Trophoblast cell (in vitro differentiated cells and primary cell): Measurements from ENCODE around the gene TMEM53.

Source experiments
- DNase-seq, 2 donors: peaks; one replicate each; pipeline ENCODE4 v3.0.0-alpha.2; 2016
- H2AFZ ChIP-seq: 2 replicates; pipeline ENCODE4 v1.6.1; 2013; ENCODE audit warnings: low read length, moderate library complexity, mild to moderate bottlenecking; ENCODE audit not compliant: insufficient read depth, poor library complexity
- H2AK5ac ChIP-seq: 2 replicates; pipeline ENCODE4 v1.6.1; 2013; ENCODE audit warnings: mild to moderate bottlenecking, low read length
- H2BK120ac ChIP-seq: 2 replicates; pipeline ENCODE4 v1.6.1; 2013; ENCODE audit warnings: low read length, mild to moderate bottlenecking, moderate library complexity; ENCODE audit not compliant: insufficient read depth, poor library complexity
- H2BK12ac ChIP-seq: 2 replicates; pipeline ENCODE4 v1.6.1; 2013; ENCODE audit warnings: mild to moderate bottlenecking, low read length, moderate library complexity
- H2BK5ac ChIP-seq: 2 replicates; pipeline ENCODE4 v1.6.1; 2013; ENCODE audit warnings: low read length, low read depth, moderate library complexity, mild to moderate bottlenecking; ENCODE audit not compliant: poor library complexity
- H3K14ac ChIP-seq: 2 replicates; pipeline ENCODE4 v1.6.1; 2013; ENCODE audit warnings: mild to moderate bottlenecking, low read length
- H3K18ac ChIP-seq: 2 replicates; pipeline ENCODE4 v1.6.1; 2013; ENCODE audit warnings: mild to moderate bottlenecking, low read length
- H3K23ac ChIP-seq: 2 replicates; pipeline ENCODE4 v1.6.1; 2013; ENCODE audit warnings: low read length
- H3K27ac ChIP-seq: 2 replicates; pipeline ENCODE4 v1.5.1; 2013; ENCODE audit warnings: low read depth, mild to moderate bottlenecking, inconsistent platforms, low read length, moderate library complexity
- H3K27me3 ChIP-seq: 2 replicates; pipeline ENCODE4 v1.6.1; 2013; ENCODE audit warnings: inconsistent platforms, mild to moderate bottlenecking, low read length, moderate library complexity; ENCODE audit not compliant: insufficient read depth
- H3K36me3 ChIP-seq, 2 experiments: 1 replicate in 1 of 2; 2 replicates in 1 of 2; pipeline ENCODE4 v1.6.1; 2013; ENCODE audit warnings: low read length in 2 of 2, mild to moderate bottlenecking in 2 of 2, moderate library complexity in 1 of 2; ENCODE audit not compliant: insufficient read depth in 2 of 2, control insufficient read depth in 1 of 2
- H3K4ac ChIP-seq: 2 replicates; pipeline ENCODE4 v1.6.1; 2013; ENCODE audit warnings: low read depth, mild to moderate bottlenecking, low read length, moderate library complexity
- H3K4me1 ChIP-seq, 2 experiments: 1 replicate in 1 of 2; 2 replicates in 1 of 2; pipeline ENCODE4 v1.6.1; 2013; ENCODE audit warnings: low read length in 2 of 2, mild to moderate bottlenecking in 2 of 2, moderate library complexity in 1 of 2; ENCODE audit not compliant: insufficient read depth in 2 of 2, control insufficient read depth in 1 of 2
- H3K4me2 ChIP-seq: 2 replicates; pipeline ENCODE4 v1.6.1; 2013; ENCODE audit warnings: inconsistent platforms, mild to moderate bottlenecking, low read length, moderate library complexity
- H3K4me3 ChIP-seq: 2 replicates; pipeline ENCODE4 v1.5.1; 2013; ENCODE audit warnings: mild to moderate bottlenecking, low read depth, low read length, inconsistent platforms
- H3K79me1 ChIP-seq: one replicate; pipeline ENCODE4 v1.6.1; 2013; ENCODE audit warnings: low read length
- H3K79me2 ChIP-seq: 2 replicates; pipeline ENCODE4 v1.6.1; 2013; ENCODE audit warnings: low read length, mild to moderate bottlenecking; ENCODE audit not compliant: control insufficient read depth, insufficient read depth, poor library complexity
- H3K9ac ChIP-seq: 2 replicates; pipeline ENCODE4 v1.6.1; 2013; ENCODE audit warnings: mild to moderate bottlenecking, low read length
- H3K9me3 ChIP-seq: 2 replicates; pipeline ENCODE4 v1.6.1; 2013; ENCODE audit warnings: low read depth, mild to moderate bottlenecking, control low read depth, inconsistent platforms, low read length; ENCODE audit not compliant: insufficient read depth
- H4K12ac ChIP-seq: 2 replicates; pipeline ENCODE4 v1.6.1; 2013; ENCODE audit warnings: low read depth, mild to moderate bottlenecking, low read length, moderate library complexity
- H4K8ac ChIP-seq: 2 replicates; pipeline ENCODE4 v1.6.1; 2013; ENCODE audit warnings: low read depth, mild to moderate bottlenecking, low read length, moderate library complexity
- H4K91ac ChIP-seq: one replicate; pipeline ENCODE4 v1.6.1; 2013; ENCODE audit warnings: low read depth, mild to moderate bottlenecking, low read length, moderate library complexity
- WGBS: extraction: QIAGEN DNeasy Blood & Tissue Kit; methylation state at CpG from one replicate; pipeline ENCODE4 v1.1.7; 2013; ENCODE audit warnings: missing lambda C conversion rate; ENCODE audit not compliant: insufficient read length, insufficient coverage; ENCODE audit errors: extremely low coverage; 5-methylcytosine and 5-hydroxymethylcytosine counted together

The TMEM53 gene

DNA sequence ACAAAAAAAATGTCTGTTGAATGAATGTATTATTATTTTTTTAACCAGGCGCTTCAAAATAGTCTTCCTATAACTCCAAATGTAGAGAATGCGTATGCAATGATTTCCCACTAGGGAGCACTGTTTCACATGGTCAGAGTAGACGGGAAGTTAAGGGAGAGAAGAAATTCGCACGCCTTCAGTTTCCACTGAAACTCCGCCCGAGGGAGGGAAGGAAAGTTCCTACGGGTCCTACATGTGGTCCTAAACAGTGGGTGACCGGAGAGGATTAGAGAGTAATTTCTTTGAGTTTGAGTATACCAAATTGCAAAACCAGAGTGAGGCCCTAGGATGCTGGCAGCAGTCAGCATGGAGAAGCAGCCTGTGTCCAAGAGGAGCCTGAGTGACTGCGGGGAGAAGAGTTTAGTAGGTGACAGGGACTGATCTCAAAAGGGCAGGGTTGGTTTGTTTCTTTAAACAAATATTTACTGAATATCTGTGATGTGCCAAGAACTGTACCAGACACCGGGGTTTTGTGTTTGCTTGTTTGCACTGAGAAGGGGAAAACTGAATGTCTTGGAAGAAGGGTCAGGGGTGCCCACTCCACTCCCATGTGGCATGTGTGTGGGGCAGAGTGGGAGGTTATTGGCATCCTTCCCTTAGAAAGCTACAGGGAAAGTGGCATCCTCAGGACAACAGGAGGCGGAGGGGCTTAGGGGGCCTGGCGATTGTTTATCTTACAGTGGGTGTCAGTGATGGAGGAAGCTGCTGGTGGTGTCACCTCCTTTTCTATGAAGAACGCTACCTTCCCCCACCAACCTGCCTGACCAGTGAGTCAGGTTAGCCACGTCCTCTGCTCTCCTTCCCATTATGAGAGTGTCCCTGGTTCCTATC is 33.9 kb upstream of the TMEM53 start:
- H3K79me1 ChIP-seq, result no peaks in the 10 kb centered on the region
- H2AFZ ChIP-seq, result no peak overlapping the region
- no peak overlapping the region for H3K4me3 ChIP-seq
- no peak overlapping the region for H3K18ac ChIP-seq
- no peak overlapping the region for H4K8ac ChIP-seq
- no peak overlapping the region for H3K4ac ChIP-seq
- DNase-seq, result peak; percentile 70 to 93
- no peaks in the 10 kb centered on the region for H3K9me3 ChIP-seq
- H3K27ac ChIP-seq, result no peak overlapping the region
- H3K14ac ChIP-seq, result no peak overlapping the region
- H3K27me3 ChIP-seq, result no peaks in the 10 kb centered on the region
- no peaks in the 10 kb centered on the region for H3K36me3 ChIP-seq
- H3K23ac ChIP-seq, result no peak overlapping the region
- H3K9ac ChIP-seq, result no peak overlapping the region
- no peak overlapping the region for H2AK5ac ChIP-seq
- H3K4me2 ChIP-seq, result no peak overlapping the region
- H2BK120ac ChIP-seq, result no peak overlapping the region
- no peak overlapping the region for H2BK12ac ChIP-seq
- H3K79me2 ChIP-seq, result no peaks in the 10 kb centered on the region
- H3K4me1 ChIP-seq, result peaks cover 2 to 4% of the 10 kb centered on the region in 2 experiments
- no CpG with 5 or more reads among the region's 15 CpGs for WGBS
- H4K12ac ChIP-seq, result no peak overlapping the region
- no peak overlapping the region for H4K91ac ChIP-seq
- H2BK5ac ChIP-seq, result no peak overlapping the region

- H3K14ac ChIP-seq, result no peak overlapping the region
- peaks cover 2 to 4% of the 10 kb centered on the region in 2 experiments for H3K4me1 ChIP-seq
- no peak overlapping the region for H3K9ac ChIP-seq
- no peak overlapping the region for H2BK12ac ChIP-seq
- no peak overlapping the region for H2AK5ac ChIP-seq
- no peak overlapping the region for H3K18ac ChIP-seq
- no peak overlapping the region for H4K12ac ChIP-seq
- no peak overlapping the region for H2AFZ ChIP-seq
- no peaks in the 10 kb centered on the region for H3K79me2 ChIP-seq
- H3K27me3 ChIP-seq, result no peaks in the 10 kb centered on the region
- H3K23ac ChIP-seq, result no peak overlapping the region
- H3K4ac ChIP-seq, result no peak overlapping the region
- H2BK120ac ChIP-seq, result no peak overlapping the region
- no peak overlapping the region for H4K91ac ChIP-seq
- no peaks in the 10 kb centered on the region for H3K9me3 ChIP-seq
- no peak overlapping the region for H3K4me3 ChIP-seq
- H3K36me3 ChIP-seq, result no peaks in the 10 kb centered on the region
- no peaks in the 10 kb centered on the region for H3K79me1 ChIP-seq
- H3K27ac ChIP-seq, result no peak overlapping the region
- H2BK5ac ChIP-seq, result no peak overlapping the region
- no peak overlapping the region for H3K4me2 ChIP-seq
- DNase-seq, result peak; percentile 63 to 74
- WGBS, result no CpG with 5 or more reads among the region's 6 CpGs
- H4K8ac ChIP-seq, result no peak overlapping the region
Measured at GRCh38 chr1:44707112-44707881, 33.0 kb upstream of the TMEM53 start.

GRCh38 chr1:44705938-44706337 is 31.7 kb upstream of the TMEM53 start:
- no peak for DNase-seq
- no peak overlapping the region for H4K91ac ChIP-seq
- no peak overlapping the region for H3K9ac ChIP-seq
- no peaks in the 10 kb centered on the region for H3K9me3 ChIP-seq
- H3K4me2 ChIP-seq, result no peak overlapping the region
- no peak overlapping the region for H3K4ac ChIP-seq
- no peak overlapping the region for H2AK5ac ChIP-seq
- no peak overlapping the region for H3K23ac ChIP-seq
- H4K12ac ChIP-seq, result no peak overlapping the region
- H2BK12ac ChIP-seq, result no peak overlapping the region
- H4K8ac ChIP-seq, result no peak overlapping the region
- no peak overlapping the region for H3K4me3 ChIP-seq
- H3K4me1 ChIP-seq, result peaks cover 2 to 4% of the 10 kb centered on the region in 2 experiments
- H2BK5ac ChIP-seq, result no peak overlapping the region
- no peaks in the 10 kb centered on the region for H3K79me2 ChIP-seq
- no peak overlapping the region for H3K27ac ChIP-seq
- H3K36me3 ChIP-seq, result no peaks in the 10 kb centered on the region
- no peak overlapping the region for H3K14ac ChIP-seq
- WGBS, result no CpG with 5 or more reads among the region's 2 CpGs
- no peak overlapping the region for H2AFZ ChIP-seq
- H3K27me3 ChIP-seq, result no peaks in the 10 kb centered on the region
- no peak overlapping the region for H2BK120ac ChIP-seq
- H3K18ac ChIP-seq, result no peak overlapping the region
- no peaks in the 10 kb centered on the region for H3K79me1 ChIP-seq

GRCh38 chr1:44705470-44705869 is 31.2 kb upstream of the TMEM53 start:
- no peaks in the 10 kb centered on the region for H3K79me2 ChIP-seq
- no peaks in the 10 kb centered on the region for H3K79me1 ChIP-seq
- H3K9ac ChIP-seq, result no peak overlapping the region
- H3K4me2 ChIP-seq, result no peak overlapping the region
- H4K8ac ChIP-seq, result no peak overlapping the region
- H4K12ac ChIP-seq, result no peak overlapping the region
- no peak overlapping the region for H3K27ac ChIP-seq
- no peak for DNase-seq
- no peak overlapping the region for H2BK5ac ChIP-seq
- no peak overlapping the region for H2BK12ac ChIP-seq
- H2AFZ ChIP-seq, result no peak overlapping the region
- no peaks in the 10 kb centered on the region for H3K27me3 ChIP-seq
- H2AK5ac ChIP-seq, result no peak overlapping the region
- no peaks in the 10 kb centered on the region for H3K36me3 ChIP-seq
- no peaks in the 10 kb centered on the region for H3K9me3 ChIP-seq
- no peak overlapping the region for H3K4me3 ChIP-seq
- WGBS, result 100% methylated on average over 2 of the region's 6 CpGs
- no peak overlapping the region for H3K14ac ChIP-seq
- H3K23ac ChIP-seq, result no peak overlapping the region
- no peak overlapping the region for H2BK120ac ChIP-seq
- no peak overlapping the region for H3K18ac ChIP-seq
- H3K4ac ChIP-seq, result no peak overlapping the region
- H4K91ac ChIP-seq, result no peak overlapping the region
- peaks cover 2 to 4% of the 10 kb centered on the region in 2 experiments for H3K4me1 ChIP-seq
